A673 (cell line): ENCODE data around the gene CCDC34.

Source experiments
- CTCF ChIP-seq: fragments of 300-800, 200-600 bp; sonication (generic); conservative IDR thresholded peaks from 2 replicates; pipeline ENCODE4 v1.5.1; 2017; ENCODE audit warnings: low read depth, mild to moderate bottlenecking, antibody characterized with exemption, low read length, moderate library complexity, mixed read lengths
- EZH2 ChIP-seq: fragments of 200-600 bp; sonication (generic); IDR thresholded peaks from 2 replicates; pipeline ENCODE4 v1.6.1; 2017; ENCODE audit warnings: borderline replicate concordance, low read depth, mild to moderate bottlenecking, mixed read lengths, antibody characterized with exemption, low read length; ENCODE audit not compliant: poor library complexity, severe bottlenecking

- no peak for TF ChIP-seq CTCF
- TF ChIP-seq EZH2: no peak
Observed at GRCh38 chr11:27312110-27312509, 50.9 kb downstream of the CCDC34 start.
